ENCODE data around the gene AGAP3.

DNA sequence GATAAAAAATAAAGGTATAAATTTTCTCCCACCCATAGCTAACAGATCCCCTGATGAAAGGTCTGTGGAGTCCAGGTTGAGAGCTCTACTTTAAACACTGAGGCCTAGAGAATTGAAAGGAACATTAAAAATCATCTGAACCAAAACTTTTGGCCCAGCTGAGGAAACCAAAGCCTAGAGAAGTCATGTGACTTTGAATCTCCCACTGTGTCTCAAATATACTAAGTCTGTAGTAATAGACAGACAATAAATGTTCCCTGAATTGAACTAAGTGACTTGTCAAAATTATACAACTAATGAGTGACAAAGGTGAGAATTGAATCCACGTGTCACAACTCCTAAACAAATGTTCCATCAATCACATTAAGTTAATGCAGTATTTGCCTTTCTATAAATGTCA, 75.5 kb downstream of the AGAP3 start:
- TF ChIP-seq, protein P1, sequence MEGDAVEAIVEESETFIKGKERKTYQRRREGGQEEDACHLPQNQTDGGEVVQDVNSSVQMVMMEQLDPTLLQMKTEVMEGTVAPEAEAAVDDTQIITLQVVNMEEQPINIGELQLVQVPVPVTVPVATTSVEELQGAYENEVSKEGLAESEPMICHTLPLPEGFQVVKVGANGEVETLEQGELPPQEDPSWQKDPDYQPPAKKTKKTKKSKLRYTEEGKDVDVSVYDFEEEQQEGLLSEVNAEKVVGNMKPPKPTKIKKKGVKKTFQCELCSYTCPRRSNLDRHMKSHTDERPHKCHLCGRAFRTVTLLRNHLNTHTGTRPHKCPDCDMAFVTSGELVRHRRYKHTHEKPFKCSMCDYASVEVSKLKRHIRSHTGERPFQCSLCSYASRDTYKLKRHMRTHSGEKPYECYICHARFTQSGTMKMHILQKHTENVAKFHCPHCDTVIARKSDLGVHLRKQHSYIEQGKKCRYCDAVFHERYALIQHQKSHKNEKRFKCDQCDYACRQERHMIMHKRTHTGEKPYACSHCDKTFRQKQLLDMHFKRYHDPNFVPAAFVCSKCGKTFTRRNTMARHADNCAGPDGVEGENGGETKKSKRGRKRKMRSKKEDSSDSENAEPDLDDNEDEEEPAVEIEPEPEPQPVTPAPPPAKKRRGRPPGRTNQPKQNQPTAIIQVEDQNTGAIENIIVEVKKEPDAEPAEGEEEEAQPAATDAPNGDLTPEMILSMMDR (IDR thresholded peaks at IDR 0.05; ENCODE audit: low read depth, low read length, missing input control): no peak
- TF ChIP-seq, protein P2, sequence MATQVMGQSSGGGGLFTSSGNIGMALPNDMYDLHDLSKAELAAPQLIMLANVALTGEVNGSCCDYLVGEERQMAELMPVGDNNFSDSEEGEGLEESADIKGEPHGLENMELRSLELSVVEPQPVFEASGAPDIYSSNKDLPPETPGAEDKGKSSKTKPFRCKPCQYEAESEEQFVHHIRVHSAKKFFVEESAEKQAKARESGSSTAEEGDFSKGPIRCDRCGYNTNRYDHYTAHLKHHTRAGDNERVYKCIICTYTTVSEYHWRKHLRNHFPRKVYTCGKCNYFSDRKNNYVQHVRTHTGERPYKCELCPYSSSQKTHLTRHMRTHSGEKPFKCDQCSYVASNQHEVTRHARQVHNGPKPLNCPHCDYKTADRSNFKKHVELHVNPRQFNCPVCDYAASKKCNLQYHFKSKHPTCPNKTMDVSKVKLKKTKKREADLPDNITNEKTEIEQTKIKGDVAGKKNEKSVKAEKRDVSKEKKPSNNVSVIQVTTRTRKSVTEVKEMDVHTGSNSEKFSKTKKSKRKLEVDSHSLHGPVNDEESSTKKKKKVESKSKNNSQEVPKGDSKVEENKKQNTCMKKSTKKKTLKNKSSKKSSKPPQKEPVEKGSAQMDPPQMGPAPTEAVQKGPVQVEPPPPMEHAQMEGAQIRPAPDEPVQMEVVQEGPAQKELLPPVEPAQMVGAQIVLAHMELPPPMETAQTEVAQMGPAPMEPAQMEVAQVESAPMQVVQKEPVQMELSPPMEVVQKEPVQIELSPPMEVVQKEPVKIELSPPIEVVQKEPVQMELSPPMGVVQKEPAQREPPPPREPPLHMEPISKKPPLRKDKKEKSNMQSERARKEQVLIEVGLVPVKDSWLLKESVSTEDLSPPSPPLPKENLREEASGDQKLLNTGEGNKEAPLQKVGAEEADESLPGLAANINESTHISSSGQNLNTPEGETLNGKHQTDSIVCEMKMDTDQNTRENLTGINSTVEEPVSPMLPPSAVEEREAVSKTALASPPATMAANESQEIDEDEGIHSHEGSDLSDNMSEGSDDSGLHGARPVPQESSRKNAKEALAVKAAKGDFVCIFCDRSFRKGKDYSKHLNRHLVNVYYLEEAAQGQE (IDR thresholded peaks at IDR 0.05): no peak
- no peak for TF ChIP-seq RAD21 (IDR thresholded peaks at IDR 0.05)
- no peak for TF ChIP-seq YY1 (IDR thresholded peaks at IDR 0.05)
